HEK293T (cell line): ENCODE measurements around the gene MYO16.

Experiments used
- ARNT ChIP-seq: fragments of 450-650 bp; IDR thresholded peaks from 2 replicates; pipeline ENCODE4 v1.6.1; 2017; ENCODE audit warnings: mild to moderate bottlenecking
- BHLHE40 ChIP-seq: fragments of 450-650 bp; IDR thresholded peaks from 2 replicates; pipeline ENCODE4 v1.6.1; 2016; ENCODE audit warnings: mild to moderate bottlenecking, moderate library complexity, borderline replicate concordance
- CTBP1 ChIP-seq: fragments of 450-650 bp; IDR thresholded peaks from 2 replicates; pipeline ENCODE4 v1.6.1; 2016; ENCODE audit warnings: borderline replicate concordance
- ELF4 ChIP-seq: fragments of 450-650 bp; IDR thresholded peaks from 2 replicates; pipeline ENCODE4 v1.6.1; 2017; ENCODE audit warnings: antibody characterized with exemption
- FOXA1 ChIP-seq: fragments of 450-650 bp; IDR thresholded peaks from 2 replicates; pipeline ENCODE4 v1.6.1; 2016; ENCODE audit warnings: mild to moderate bottlenecking
- FOXK2 ChIP-seq: fragments of 450-650 bp; IDR thresholded peaks from 2 replicates; pipeline ENCODE4 v1.6.1; 2016; ENCODE audit warnings: mild to moderate bottlenecking
- FOXM1 ChIP-seq: fragments of 450-650 bp; IDR thresholded peaks from 2 replicates; pipeline ENCODE4 v1.6.1; 2017; ENCODE audit warnings: mild to moderate bottlenecking, borderline replicate concordance
- LEF1 ChIP-seq: fragments of 450-650 bp; IDR thresholded peaks from 2 replicates; pipeline ENCODE4 v1.6.1; 2017; ENCODE audit warnings: mild to moderate bottlenecking, borderline replicate concordance
- NFRKB ChIP-seq: fragments of 450-650 bp; IDR thresholded peaks from 2 replicates; pipeline ENCODE4 v1.6.1; 2016; ENCODE audit warnings: mild to moderate bottlenecking, moderate library complexity
- SP1 ChIP-seq: fragments of 450-650 bp; IDR thresholded peaks from 2 replicates; pipeline ENCODE4 v1.6.1; 2017
- SUZ12 ChIP-seq: fragments of 450-650 bp; IDR thresholded peaks from 2 replicates; pipeline ENCODE4 v1.6.1; 2016; ENCODE audit warnings: mild to moderate bottlenecking
- ZNF384 ChIP-seq: fragments of 450-650 bp; IDR thresholded peaks from 2 replicates; pipeline ENCODE4 v1.6.1; 2016
- TF ChIP-seq, protein P1 (sequence below): fragments of 450-650 bp; IDR thresholded peaks from 2 replicates; pipeline ENCODE4 v1.6.1; 2016

DNA sequence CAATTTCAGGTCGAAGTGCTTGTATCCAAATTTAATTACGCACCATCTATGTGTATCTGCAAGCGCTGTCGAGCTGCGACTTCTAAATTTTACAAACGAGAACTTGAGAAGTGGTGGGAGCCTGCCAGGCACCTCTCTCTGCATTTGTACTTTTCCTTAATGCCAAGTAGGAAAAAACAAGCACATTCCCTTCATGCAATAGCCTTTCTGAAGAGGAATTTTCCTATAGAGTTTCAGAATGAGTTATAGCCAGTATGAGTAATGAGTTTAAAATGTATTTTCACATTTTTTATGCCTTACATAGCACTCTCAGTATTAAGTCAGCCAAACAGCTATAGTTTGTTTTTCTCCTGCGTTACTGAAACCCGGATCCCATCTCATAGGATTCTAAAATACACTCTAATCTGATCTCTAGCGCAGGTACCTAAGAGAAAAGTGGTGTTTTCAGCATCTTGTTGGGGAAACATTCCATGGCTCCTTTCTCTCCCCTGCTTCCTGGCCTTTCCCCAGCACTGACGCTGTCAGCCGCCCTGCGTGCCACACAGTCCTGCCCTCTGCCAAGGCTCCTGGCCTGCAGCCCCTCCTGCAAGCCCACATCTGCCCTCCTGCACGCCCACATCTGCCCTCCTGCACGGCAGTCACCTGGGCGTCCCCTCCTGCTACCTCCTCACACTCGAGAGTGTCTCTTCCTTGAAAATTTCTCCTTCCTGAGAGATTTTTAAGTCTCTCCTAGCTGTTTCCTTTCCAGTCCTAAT lies 526.9 kb downstream of the MYO16 start:
- no peak for TF ChIP-seq SUZ12
- TF ChIP-seq ELF4: no peak
- no peak for TF ChIP-seq FOXA1
- no peak for TF ChIP-seq NFRKB
- no peak for TF ChIP-seq SP1
- no peak for TF ChIP-seq ARNT
- TF ChIP-seq FOXK2: no peak
- no peak for TF ChIP-seq FOXM1
- TF ChIP-seq CTBP1: no peak
- no peak for TF ChIP-seq BHLHE40
- TF ChIP-seq LEF1: no peak
- TF ChIP-seq, protein P1, sequence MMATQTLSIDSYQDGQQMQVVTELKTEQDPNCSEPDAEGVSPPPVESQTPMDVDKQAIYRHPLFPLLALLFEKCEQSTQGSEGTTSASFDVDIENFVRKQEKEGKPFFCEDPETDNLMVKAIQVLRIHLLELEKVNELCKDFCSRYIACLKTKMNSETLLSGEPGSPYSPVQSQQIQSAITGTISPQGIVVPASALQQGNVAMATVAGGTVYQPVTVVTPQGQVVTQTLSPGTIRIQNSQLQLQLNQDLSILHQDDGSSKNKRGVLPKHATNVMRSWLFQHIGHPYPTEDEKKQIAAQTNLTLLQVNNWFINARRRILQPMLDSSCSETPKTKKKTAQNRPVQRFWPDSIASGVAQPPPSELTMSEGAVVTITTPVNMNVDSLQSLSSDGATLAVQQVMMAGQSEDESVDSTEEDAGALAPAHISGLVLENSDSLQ: no peak
- TF ChIP-seq ZNF384: no peak
